Measurements from ENCODE around the gene RSPO3. TPM values are rescaled to one million over a fixed set of nuclear protein-coding genes. Genes with fewer than 3 reads are reported as not detected.
"Not testable (repeated sequence)": the region's sequence is repeated elsewhere in the genome, so short reads cannot be mapped to it uniquely, and the experiment has no call there.

The RSPO3 gene, protein sequence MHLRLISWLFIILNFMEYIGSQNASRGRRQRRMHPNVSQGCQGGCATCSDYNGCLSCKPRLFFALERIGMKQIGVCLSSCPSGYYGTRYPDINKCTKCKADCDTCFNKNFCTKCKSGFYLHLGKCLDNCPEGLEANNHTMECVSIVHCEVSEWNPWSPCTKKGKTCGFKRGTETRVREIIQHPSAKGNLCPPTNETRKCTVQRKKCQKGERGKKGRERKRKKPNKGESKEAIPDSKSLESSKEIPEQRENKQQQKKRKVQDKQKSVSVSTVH
- total RNA-seq (2014; rRNA removed; shearing (Covaris generic); ENCODE audit: low replicate concordance) = 2.4 and 7.7 TPM in 2 replicates

- in situ Hi-C loops (cut with HindIII; ENCODE audit: low pct_unique_long_range_greater_than_20kb, low sequenced_read_pairs) = no loop called here
- DNase-seq (ENCODE audit: low read depth) = peak; percentile 56
These were observed at the start of gene RSPO3 for GRCh38 chr6:127118298-127119101. Gene RSPO3, plus strand, starts transcription at chr6:127118671. Its CDS starts 522 bp downstream, at chr6:127119193.

GRCh38 chr6:127069659-127070279 lies 48.7 kb upstream of the RSPO3 start:
- peak; percentile 47 for DNase-seq (ENCODE audit: low read depth)
- in situ Hi-C loops (cut with HindIII; ENCODE audit: low pct_unique_long_range_greater_than_20kb, low sequenced_read_pairs) = no loop called here

GRCh38 chr6:127073222-127073621 lies 45.2 kb upstream of the RSPO3 start:
- DNase-seq (ENCODE audit: low read depth) = no peak
- in situ Hi-C loops (cut with HindIII; ENCODE audit: low pct_unique_long_range_greater_than_20kb, low sequenced_read_pairs) = no loop called here

- in situ Hi-C loops (cut with HindIII; ENCODE audit: low pct_unique_long_range_greater_than_20kb, low sequenced_read_pairs) = no loop called here
- DNase-seq (ENCODE audit: low read depth) = no peak
These were observed 42.0 kb upstream of the RSPO3 start for GRCh38 chr6:127076466-127076865.

DNA sequence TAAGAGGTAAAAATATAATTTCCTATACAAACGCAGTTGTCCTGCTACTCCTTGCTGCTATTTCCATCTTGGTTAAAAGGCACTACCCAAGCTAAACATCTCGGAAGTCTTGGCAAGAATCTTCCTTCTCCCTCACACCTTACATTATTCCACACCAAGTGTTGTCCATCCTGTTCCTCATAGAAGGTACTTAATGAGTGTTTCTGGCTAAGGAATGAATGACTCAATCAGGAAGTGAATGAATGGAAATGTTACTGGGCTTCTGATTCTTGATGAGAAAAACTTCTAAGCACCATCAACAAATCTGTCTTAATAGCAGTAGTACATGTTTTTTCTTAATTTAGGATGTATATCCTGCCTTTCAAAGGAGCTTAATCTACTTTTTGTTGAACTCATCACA lies 40.6 kb upstream of the RSPO3 start:
- no peak for DNase-seq (ENCODE audit: low read depth)
- in situ Hi-C loops (cut with HindIII; ENCODE audit: low pct_unique_long_range_greater_than_20kb, low sequenced_read_pairs) = no loop called here

- in situ Hi-C loops (cut with HindIII; ENCODE audit: low pct_unique_long_range_greater_than_20kb, low sequenced_read_pairs) = no loop called here
- DNase-seq (ENCODE audit: low read depth) = no peak
These were observed 39.8 kb upstream of the RSPO3 start for GRCh38 chr6:127078669-127079068.

GRCh38 chr6:127079681-127080080 lies 38.8 kb upstream of the RSPO3 start:
- in situ Hi-C loops (cut with HindIII; ENCODE audit: low pct_unique_long_range_greater_than_20kb, low sequenced_read_pairs) = no loop called here
- no peak for DNase-seq (ENCODE audit: low read depth)

DNA sequence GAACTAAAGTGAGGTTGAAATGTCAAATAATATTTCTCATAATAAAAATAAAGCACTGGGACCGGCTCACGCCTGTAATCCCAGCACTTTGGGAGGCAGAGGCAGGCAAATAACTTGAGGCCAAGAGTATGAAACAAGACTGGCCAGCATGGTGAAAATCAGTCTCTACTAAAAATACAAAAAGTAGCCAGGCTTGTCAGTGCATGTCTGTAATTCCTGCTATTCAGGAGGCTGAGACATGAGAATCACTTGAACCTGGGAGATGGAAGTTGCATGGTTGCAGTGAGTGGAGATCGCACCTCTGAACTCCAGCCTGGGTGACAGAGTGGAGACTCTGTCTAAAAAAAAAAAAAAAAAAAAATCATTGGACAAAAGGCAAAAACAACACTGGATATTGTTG lies 38.4 kb upstream of the RSPO3 start:
- DNase-seq (ENCODE audit: low read depth) = no peak
- in situ Hi-C loops (cut with HindIII; ENCODE audit: low pct_unique_long_range_greater_than_20kb, low sequenced_read_pairs) = no loop called here

GRCh38 chr6:127083231-127083962 lies 35.1 kb upstream of the RSPO3 start:
- DNase-seq (ENCODE audit: low read depth) = no peak
- in situ Hi-C loops (cut with HindIII; ENCODE audit: low pct_unique_long_range_greater_than_20kb, low sequenced_read_pairs) = no loop called here

- no peak for DNase-seq (ENCODE audit: low read depth)
- in situ Hi-C loops (cut with HindIII; ENCODE audit: low pct_unique_long_range_greater_than_20kb, low sequenced_read_pairs) = no loop called here
These were observed 34.5 kb upstream of the RSPO3 start for GRCh38 chr6:127083963-127084310.

GRCh38 chr6:127085181-127085580 lies 33.3 kb upstream of the RSPO3 start:
- no peak for DNase-seq (ENCODE audit: low read depth)
- in situ Hi-C loops (cut with HindIII; ENCODE audit: low pct_unique_long_range_greater_than_20kb, low sequenced_read_pairs) = no loop called here

- DNase-seq (ENCODE audit: low read depth) = no peak
- in situ Hi-C loops (cut with HindIII; ENCODE audit: low pct_unique_long_range_greater_than_20kb, low sequenced_read_pairs) = no loop called here
These were observed 28.4 kb upstream of the RSPO3 start for GRCh38 chr6:127090051-127090450.

- in situ Hi-C loops (cut with HindIII; ENCODE audit: low pct_unique_long_range_greater_than_20kb, low sequenced_read_pairs) = no loop called here
- no peak for DNase-seq (ENCODE audit: low read depth)
These were observed 26.0 kb upstream of the RSPO3 start for GRCh38 chr6:127092466-127092865.

GRCh38 chr6:127094791-127095190 lies 23.7 kb upstream of the RSPO3 start:
- in situ Hi-C loops (cut with HindIII; ENCODE audit: low pct_unique_long_range_greater_than_20kb, low sequenced_read_pairs) = no loop called here
- DNase-seq (ENCODE audit: low read depth) = no peak

DNA sequence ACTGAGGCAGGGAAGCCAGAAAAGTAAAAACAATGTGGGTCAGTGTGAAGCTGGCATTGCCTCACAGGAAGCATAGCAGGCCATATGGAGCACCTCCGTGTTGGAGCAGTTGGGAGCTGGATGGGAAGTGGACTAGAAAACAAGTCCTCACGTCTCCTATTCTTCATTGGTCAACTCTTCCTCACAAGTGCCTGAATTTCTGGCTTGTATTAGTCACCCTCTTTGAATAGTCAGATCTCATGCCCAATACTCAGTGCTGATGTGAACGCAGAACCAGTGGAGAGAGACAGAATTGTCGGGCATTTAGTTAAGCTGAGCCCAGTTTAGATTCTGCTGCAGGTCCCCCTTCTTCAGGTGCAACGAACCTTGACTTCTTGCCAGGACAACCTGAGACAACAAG lies 22.3 kb upstream of the RSPO3 start:
- no peak for DNase-seq (ENCODE audit: low read depth)
- in situ Hi-C loops (cut with HindIII; ENCODE audit: low pct_unique_long_range_greater_than_20kb, low sequenced_read_pairs) = no loop called here

GRCh38 chr6:127097442-127097841 lies 21.0 kb upstream of the RSPO3 start:
- DNase-seq (ENCODE audit: low read depth); in situ Hi-C loops (cut with HindIII; ENCODE audit: low pct_unique_long_range_greater_than_20kb, low sequenced_read_pairs): not testable (repeated sequence)

- DNase-seq (ENCODE audit: low read depth) = peak; percentile 62
- in situ Hi-C loops (cut with HindIII; ENCODE audit: low pct_unique_long_range_greater_than_20kb, low sequenced_read_pairs) = no loop called here
These were observed 17.8 kb upstream of the RSPO3 start for GRCh38 chr6:127100510-127101140.

GRCh38 chr6:127102299-127102698 lies 16.2 kb upstream of the RSPO3 start:
- peak; percentile 90 for DNase-seq (ENCODE audit: low read depth)
- in situ Hi-C loops (cut with HindIII; ENCODE audit: low pct_unique_long_range_greater_than_20kb, low sequenced_read_pairs) = no loop called here

Data from Caki2 (cell line).